Measurements from ENCODE around the gene LYRM7.

LYRM7 gene

GRCh38 chr5:131169810-131170539 is 769 bp upstream of the LYRM7 start:
- Histone ChIP-seq H3K36me3 (no peaks in the 10 kb centered on the region), H3K9me3 (ENCODE audit: severe bottlenecking) (no peaks in the 10 kb centered on the region), H3K27ac (peak overlapping the region; percentile 68), H3K27me3 (ENCODE audit: insufficient read depth, low read depth, severe bottlenecking) (no peaks in the 10 kb centered on the region), H3K4me3 (ENCODE audit: low read depth, low read length) (peak overlapping the region; percentile 64)
- no peak for TF ChIP-seq CTCF (IDR thresholded peaks at IDR 0.05; ENCODE audit: low read depth, low read length)
- no peak for DNase-seq

GRCh38 chr5:131171276-131171810 is 599 bp downstream of the LYRM7 start:
- Histone ChIP-seq H3K36me3 (no peaks in the 10 kb centered on the region), H3K27ac (peak overlapping the region; percentile 39; the same call in 1 of the 2 replicates), H3K4me3 (ENCODE audit: low read depth, low read length) (peak overlapping the region; percentile 64), H3K9me3 (ENCODE audit: severe bottlenecking) (no peaks in the 10 kb centered on the region), H3K27me3 (ENCODE audit: insufficient read depth, low read depth, severe bottlenecking) (no peaks in the 10 kb centered on the region)
- TF ChIP-seq CTCF (IDR thresholded peaks at IDR 0.05; ENCODE audit: low read depth, low read length): no peak
- DNase-seq: no peak

GRCh38 chr5:131180407-131180806 is 9.7 kb downstream of the LYRM7 start:
- Histone ChIP-seq H3K27me3 (ENCODE audit: insufficient read depth, low read depth, severe bottlenecking) (no peaks in the 10 kb centered on the region), H3K9me3 (ENCODE audit: severe bottlenecking) (no peaks in the 10 kb centered on the region), H3K4me3 (ENCODE audit: low read depth, low read length) (no peak overlapping the region), H3K36me3 (no peaks in the 10 kb centered on the region), H3K27ac (no peak overlapping the region)
- no peak for DNase-seq
- no peak for TF ChIP-seq CTCF (IDR thresholded peaks at IDR 0.05; ENCODE audit: low read depth, low read length)

GRCh38 chr5:131182839-131183238 is 12.1 kb downstream of the LYRM7 start:
- DNase-seq: no peak
- H3K27ac ChIP-seq: no peak overlapping the region
- H3K9me3 ChIP-seq (ENCODE audit: severe bottlenecking): no peaks in the 10 kb centered on the region
- no peak for TF ChIP-seq CTCF (IDR thresholded peaks at IDR 0.05; ENCODE audit: low read depth, low read length)
- H3K27me3 ChIP-seq (ENCODE audit: insufficient read depth, low read depth, severe bottlenecking): no peaks in the 10 kb centered on the region
- H3K36me3 ChIP-seq: no peaks in the 10 kb centered on the region
- no peak overlapping the region for H3K4me3 ChIP-seq (ENCODE audit: low read depth, low read length)

- H3K36me3 ChIP-seq: no peaks in the 10 kb centered on the region
- DNase-seq: no peak
- no peak for TF ChIP-seq CTCF (IDR thresholded peaks at IDR 0.05; ENCODE audit: low read depth, low read length)
- no peaks in the 10 kb centered on the region for H3K9me3 ChIP-seq (ENCODE audit: severe bottlenecking)
- no peak overlapping the region for H3K4me3 ChIP-seq (ENCODE audit: low read depth, low read length)
- H3K27me3 ChIP-seq (ENCODE audit: insufficient read depth, low read depth, severe bottlenecking): no peaks in the 10 kb centered on the region
- H3K27ac ChIP-seq: no peak overlapping the region
Observed at GRCh38 chr5:131185523-131186104, 14.9 kb downstream of the LYRM7 start.
